Activated CD8-positive, alpha-beta T cell treated with anti-CD3 and anti-CD28 coated beads for 36 hours (primary cell): Measurements from ENCODE around the gene DAZAP1. TPM values are rescaled to one million over a fixed set of nuclear protein-coding genes. Genes with fewer than 3 reads are reported as not detected.
"Not testable (repeated sequence)": the region's sequence is repeated elsewhere in the genome, so short reads cannot be mapped to it uniquely, and the experiment has no call there.

Experiments
- ATAC-seq: fragments of 200-7000 bp; cut with Tn5 transposase; one replicate; pipeline ENCODE4 v1.10.0; 2021; ENCODE audit warnings: mild to moderate bottlenecking, moderate library complexity
- CTCF ChIA-PET: fragments of 350-600 bp; sonication (Branson Sonifier 250); formaldehyde crosslinking; loops from one replicate; lab custom pipeline; 2021; ENCODE audit warnings: antibody characterized with exemption; lab: Charles Lee
- POLR2A ChIA-PET: fragments of 350-600 bp; sonication (Branson Sonifier 250); formaldehyde crosslinking; loops from one replicate; lab custom pipeline; 2021; ENCODE audit warnings: antibody characterized with exemption; lab: Charles Lee
- DNase-seq: peaks from one replicate; pipeline ENCODE4 v3.0.0-alpha.2; 2020
- H3K27ac Mint-ChIP-seq: one replicate; pipeline ENCODE4 v1.8.0; 2021; ENCODE audit warnings: mild to moderate bottlenecking, mixed read lengths
- H3K27me3 Mint-ChIP-seq: one replicate; pipeline ENCODE4 v1.8.0; 2021; ENCODE audit warnings: mixed read lengths
- H3K36me3 Mint-ChIP-seq: one replicate; pipeline ENCODE4 v1.8.0; 2021; ENCODE audit warnings: low read depth, mixed read lengths
- H3K4me1 Mint-ChIP-seq: one replicate; pipeline ENCODE4 v1.8.0; 2021; ENCODE audit warnings: low read depth, mixed read lengths
- H3K4me3 Mint-ChIP-seq: one replicate; pipeline ENCODE4 v1.8.0; 2021; ENCODE audit warnings: mild to moderate bottlenecking, moderate library complexity, mixed read lengths
- H3K9me3 Mint-ChIP-seq: one replicate; pipeline ENCODE4 v1.8.0; 2021; ENCODE audit warnings: mixed read lengths
- CTCF ChIP-seq: fragments of 200-600 bp; IDR thresholded peaks from one replicate; pipeline ENCODE4 v1.8.0; 2022; ENCODE audit warnings: antibody characterized with exemption, mild to moderate bottlenecking
- intact Hi-C: fragments of 100-400 bp; cut with micrococcal nuclease; formaldehyde crosslinking; loops from one replicate; pipeline ENCODE4 v1.10.0; 2022
- total RNA-seq, 2 experiments: library from RNA; stranded (reverse); gene quantifications; one replicate each; pipeline ENCODE4 v1.2.3, GENCODE V29; 2021

Gene DAZAP1
- total RNA-seq, 2 experiments from 2014 or later, result 263 to 283 TPM

- ATAC-seq (no peak), DNase-seq (no peak)
- Mint-ChIP-seq H3K27me3 (no peaks in the 10 kb centered on the region), H3K4me3 (no peak overlapping the region), H3K36me3 (peaks cover 38% of the 10 kb centered on the region), H3K27ac (peak overlapping the region; percentile 30), H3K4me1 (peaks cover 49% of the 10 kb centered on the region), H3K9me3 (no peaks in the 10 kb centered on the region)
- intact Hi-C loops, result no loop called here
- TF ChIP-seq CTCF, result no peak
- ChIA-PET POLR2A (interaction anchor here (1.2 to 1.5 kb wide), 3 partner anchors 20 to 610 kb away, joined by 3 to 6 read pairs (median 3); partner anchors contain the start of gene RPS15), CTCF (no interaction called here)
Observed at GRCh38 chr19:1417145-1417544, 9.8 kb downstream of the DAZAP1 start.

DNA sequence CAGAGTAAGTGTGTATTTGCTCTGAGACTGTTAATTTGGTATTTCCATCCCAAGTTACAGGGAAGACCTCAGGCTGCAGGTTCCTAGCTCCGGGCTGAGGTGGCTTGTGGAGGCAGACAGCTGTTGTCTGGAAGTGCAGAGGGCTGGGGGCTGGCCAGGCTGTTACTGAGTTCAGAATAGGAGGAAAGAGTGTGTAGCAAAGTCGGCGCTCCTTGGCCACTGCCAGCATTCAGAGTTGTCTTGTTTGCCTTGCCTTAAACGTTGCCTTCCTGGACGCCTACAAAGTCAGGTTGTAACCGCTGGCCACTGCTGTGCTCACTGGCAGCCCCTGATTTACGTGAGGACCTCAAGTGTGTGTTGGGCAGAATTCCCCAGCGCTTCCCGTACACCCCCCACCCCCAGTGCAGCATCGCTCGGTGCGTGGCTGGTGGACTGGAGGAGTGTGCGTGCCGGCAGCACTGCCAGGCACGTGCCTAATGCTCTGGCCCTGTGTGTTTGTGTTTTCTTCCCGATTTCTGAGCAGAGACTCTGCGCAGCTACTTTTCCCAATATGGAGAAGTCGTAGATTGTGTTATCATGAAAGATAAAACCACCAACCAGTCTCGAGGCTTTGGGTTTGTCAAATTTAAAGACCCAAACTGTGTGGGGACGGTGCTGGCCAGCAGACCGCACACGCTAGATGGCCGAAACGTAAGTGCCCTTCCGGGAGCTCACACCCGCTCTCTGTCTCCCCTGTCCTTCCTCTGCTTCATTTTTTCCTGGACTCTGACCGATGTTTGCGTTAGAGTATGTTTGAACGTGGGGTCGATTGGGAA, 10.5 kb downstream of the DAZAP1 start:
- Mint-ChIP-seq H3K9me3 (no peaks in the 10 kb centered on the region), H3K4me3 (no peak overlapping the region), H3K4me1 (peaks cover 44% of the 10 kb centered on the region), H3K27me3 (no peaks in the 10 kb centered on the region), H3K36me3 (peaks cover 41% of the 10 kb centered on the region), H3K27ac (peak overlapping the region; percentile 30)
- DNase-seq, result no peak
- no peak for TF ChIP-seq CTCF
- ChIA-PET POLR2A (interaction anchor here (1.2 to 1.5 kb wide), 3 partner anchors 20 to 611 kb away, joined by 3 to 6 read pairs (median 3); partner anchors contain the start of gene RPS15), CTCF (no interaction called here)
- intact Hi-C loops, result no loop called here
- ATAC-seq, result no peak

DNA sequence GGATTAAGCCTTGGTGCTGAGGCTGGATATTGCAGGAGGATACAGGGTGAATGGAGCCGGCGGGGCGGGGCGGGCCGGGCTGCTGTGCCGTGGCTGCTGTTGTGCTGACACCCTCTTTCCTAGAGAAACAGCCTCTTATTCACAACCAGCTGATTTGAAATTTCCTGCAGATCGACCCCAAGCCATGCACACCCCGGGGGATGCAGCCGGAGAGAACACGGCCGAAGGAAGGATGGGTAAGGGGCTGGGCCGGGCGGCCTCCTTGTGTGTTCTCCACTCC, 11.1 kb downstream of the DAZAP1 start:
- ChIA-PET POLR2A (interaction anchor here (1.1 to 1.2 kb wide), 3 partner anchors 8 to 19 kb away, joined by 3 to 5 read pairs (median 3); no protein-coding TSS in a partner anchor), CTCF (no interaction called here)
- ATAC-seq (no peak), DNase-seq (no peak)
- Mint-ChIP-seq H3K4me1 (peaks cover 38% of the 10 kb centered on the region), H3K27me3 (no peaks in the 10 kb centered on the region), H3K27ac (no peak overlapping the region), H3K36me3 (peaks cover 46% of the 10 kb centered on the region), H3K9me3 (no peaks in the 10 kb centered on the region), H3K4me3 (no peak overlapping the region)
- intact Hi-C loops, result no loop called here
- TF ChIP-seq CTCF, result no peak

GRCh38 chr19:1418951-1419738, 11.8 kb downstream of the DAZAP1 start:
- intact Hi-C loops, result no loop called here
- TF ChIP-seq CTCF, result no peak
- Mint-ChIP-seq H3K4me1 (peaks cover 32% of the 10 kb centered on the region), H3K9me3 (no peaks in the 10 kb centered on the region), H3K27ac (no peak overlapping the region), H3K36me3 (peaks cover 48% of the 10 kb centered on the region), H3K27me3 (no peaks in the 10 kb centered on the region), H3K4me3 (no peak overlapping the region)
- DNase-seq, result no peak
- ChIA-PET POLR2A (interaction anchor here (1.1 to 1.2 kb wide), 3 partner anchors 9 to 18 kb away, joined by 3 to 5 read pairs (median 3); no protein-coding TSS in a partner anchor), CTCF (no interaction called here)
- no peak for ATAC-seq

- Mint-ChIP-seq H3K36me3 (peaks cover 50% of the 10 kb centered on the region), H3K4me1 (peaks cover 27% of the 10 kb centered on the region)
- H3K9me3 Mint-ChIP-seq, intact Hi-C loops, ATAC-seq, DNase-seq, H3K27ac Mint-ChIP-seq, H3K4me3 Mint-ChIP-seq, H3K27me3 Mint-ChIP-seq, CTCF ChIA-PET: not testable (repeated sequence)
- POLR2A ChIA-PET, result interaction anchor here (1.5 kb wide), 1 partner anchor 10 kb away, joined by 5 read pairs; no protein-coding TSS in a partner anchor
Observed at GRCh38 chr19:1420085-1420484, 12.7 kb downstream of the DAZAP1 start.
